GM21423 (cell line): ENCODE measurements around the gene MAP6.
"Not testable (repeated sequence)": the region's sequence is repeated elsewhere in the genome, so short reads cannot be mapped to it uniquely, and the experiment has no call there.

ENCODE experiments used
- ATAC-seq: cut with Tn5 transposase; IDR thresholded peaks from one replicate; pipeline ENCODE4 v1.9.1; 2021; ENCODE audit warnings: mild to moderate bottlenecking, moderate library complexity; ENCODE audit not compliant: unreplicated experiment

Gene MAP6

GRCh38 chr11:75593286-75593915, 75.4 kb downstream of the MAP6 start:
- ATAC-seq, result no peak

GRCh38 chr11:75592715-75593114, 76.1 kb downstream of the MAP6 start:
- ATAC-seq, result no peak

GRCh38 chr11:75591966-75592365, 76.9 kb downstream of the MAP6 start:
- no peak for ATAC-seq

GRCh38 chr11:75591371-75591770, 77.5 kb downstream of the MAP6 start:
- no peak for ATAC-seq

GRCh38 chr11:75589933-75590332, 78.9 kb downstream of the MAP6 start:
- ATAC-seq, result no peak

- no peak for ATAC-seq
Observed at GRCh38 chr11:75589051-75589450, 79.8 kb downstream of the MAP6 start.

GRCh38 chr11:75588051-75588481, 80.8 kb downstream of the MAP6 start:
- ATAC-seq, result no peak

GRCh38 chr11:75586395-75586794, 82.4 kb downstream of the MAP6 start:
- ATAC-seq, result no peak

GRCh38 chr11:75585293-75585670, 83.6 kb downstream of the MAP6 start:
- ATAC-seq, result no peak

GRCh38 chr11:75584659-75585292, 84.1 kb downstream of the MAP6 start:
- not testable (repeated sequence) for ATAC-seq

- ATAC-seq, result peak; percentile 4
Observed at GRCh38 chr11:75583718-75584658, 84.8 kb downstream of the MAP6 start.

GRCh38 chr11:75582895-75583717, 85.7 kb downstream of the MAP6 start:
- peak; percentile 72 for ATAC-seq

- no peak for ATAC-seq
Observed at GRCh38 chr11:75582506-75582894, 86.3 kb downstream of the MAP6 start.

GRCh38 chr11:75579841-75580240, 89.0 kb downstream of the MAP6 start:
- ATAC-seq, result no peak

GRCh38 chr11:75578977-75579376, 89.9 kb downstream of the MAP6 start:
- ATAC-seq, result no peak

- ATAC-seq, result no peak
Observed at GRCh38 chr11:75577207-75577606, 91.6 kb downstream of the MAP6 start.

- ATAC-seq, result peak; percentile 66
Observed at GRCh38 chr11:75576499-75576918, 92.3 kb downstream of the MAP6 start.

- ATAC-seq, result no peak
Observed at GRCh38 chr11:75576017-75576416, 92.8 kb downstream of the MAP6 start.

GRCh38 chr11:75574698-75575602, 93.9 kb downstream of the MAP6 start:
- ATAC-seq, result no peak

GRCh38 chr11:75572744-75573143, 96.1 kb downstream of the MAP6 start:
- no peak for ATAC-seq
